Neural progenitor cell (in vitro differentiated cells): ENCODE measurements around the gene RPTOR. TPM values are rescaled to one million over a fixed set of nuclear protein-coding genes. Genes with fewer than 3 reads are reported as not detected.

Experiments used
- DNase-seq: peaks from one replicate; pipeline ENCODE4 v3.0.0-alpha.2; 2016; ENCODE audit warnings: low spot score
- H2AFZ ChIP-seq: fragments of 200-600 bp; sonication (generic); replicated peaks from 2 replicates; pipeline ENCODE4 v1.6.1; 2016; ENCODE audit warnings: antibody characterized with exemption
- H3F3A ChIP-seq: fragments of 200-600 bp; sonication (generic); 2 replicates; pipeline ENCODE4 v1.6.1; 2016; ENCODE audit warnings: antibody characterized with exemption, low read depth
- H3K27ac ChIP-seq: fragments of 200-600 bp; sonication (generic); 2 replicates; pipeline ENCODE4 v1.5.1; 2016; ENCODE audit warnings: mild to moderate bottlenecking
- H3K27me3 ChIP-seq: fragments of 200-600 bp; sonication (generic); 2 replicates; pipeline ENCODE4 v1.6.1; 2016; ENCODE audit warnings: mild to moderate bottlenecking, moderate library complexity
- H3K36me3 ChIP-seq: fragments of 200-600 bp; sonication (generic); 2 replicates; pipeline ENCODE4 v1.5.1; 2016
- H3K4me1 ChIP-seq: fragments of 200-600 bp; sonication (generic); 2 replicates; pipeline ENCODE4 v1.6.1; 2016; ENCODE audit warnings: mixed run types
- H3K4me2 ChIP-seq: fragments of 200-600 bp; sonication (generic); 2 replicates; pipeline ENCODE4 v1.6.1; 2016
- H3K4me3 ChIP-seq: fragments of 200-600 bp; sonication (generic); 2 replicates; pipeline ENCODE4 v1.5.1; 2016
- H3K79me2 ChIP-seq: fragments of 200-600 bp; sonication (generic); 2 replicates; pipeline ENCODE4 v1.6.1; 2016; ENCODE audit warnings: low read depth
- H3K9ac ChIP-seq: fragments of 200-600 bp; sonication (generic); 2 replicates; pipeline ENCODE4 v1.6.1; 2016
- H3K9me3 ChIP-seq: fragments of 200-600 bp; sonication (generic); 2 replicates; pipeline ENCODE4 v1.5.1; 2016; ENCODE audit warnings: low read depth
- H4K20me1 ChIP-seq: fragments of 200-600 bp; sonication (generic); 2 replicates; pipeline ENCODE4 v1.6.1; 2016; ENCODE audit warnings: low read depth
- H3K27ac Mint-ChIP-seq: 3 replicates; pipeline ENCODE4 v1.8.0; 2021; ENCODE audit warnings: mixed read lengths
- H3K27me3 Mint-ChIP-seq: 2 replicates; pipeline ENCODE4 v1.8.0; 2022; ENCODE audit warnings: low read depth, mild to moderate bottlenecking, inconsistent platforms, moderate library complexity, mixed read lengths; ENCODE audit not compliant: insufficient read depth
- H3K36me3 Mint-ChIP-seq: 3 replicates; pipeline ENCODE4 v1.8.0; 2021; ENCODE audit warnings: mixed read lengths
- H3K4me1 Mint-ChIP-seq: 3 replicates; pipeline ENCODE4 v1.8.0; 2021; ENCODE audit warnings: mixed read lengths
- H3K4me3 Mint-ChIP-seq: 3 replicates; pipeline ENCODE4 v1.8.0; 2021; ENCODE audit warnings: mild to moderate bottlenecking, moderate library complexity, mixed read lengths
- H3K9me3 Mint-ChIP-seq: 3 replicates; pipeline ENCODE4 v1.8.0; 2020; ENCODE audit warnings: mixed read lengths
- CTCF ChIP-seq: fragments of 200-600 bp; sonication (generic); IDR thresholded peaks from 2 replicates; pipeline ENCODE4 v1.5.1; 2017; ENCODE audit warnings: antibody characterized with exemption, mild to moderate bottlenecking
- EZH2 ChIP-seq: fragments of 200-600 bp; sonication (generic); IDR thresholded peaks from 2 replicates; pipeline ENCODE4 v1.6.1; 2017; ENCODE audit warnings: antibody characterized with exemption, mild to moderate bottlenecking, moderate library complexity
- EZH2phosphoT487 ChIP-seq: fragments of 200-600 bp; sonication (generic); IDR thresholded peaks from 2 replicates; pipeline ENCODE4 v1.6.1; 2017; ENCODE audit warnings: antibody characterized with exemption
- total RNA-seq: library from RNA; depleted of rRNA; stranded (reverse); fragments of >200 nt; gene quantifications from 2 replicates; pipeline ENCODE4 v1.2.3, GENCODE V29; 2015; ENCODE audit warnings: low replicate concordance

RPTOR gene
- total RNA-seq, 1 donor from 2014 or later: 7.4 TPM

- Histone ChIP-seq H3K27ac (no peak overlapping the region), H3K4me3 (no peak overlapping the region), H3K9ac (no peak overlapping the region), H4K20me1 (no peaks in the 10 kb centered on the region), H3K4me1 (peaks cover 20% of the 10 kb centered on the region), H3K27me3 (no peaks in the 10 kb centered on the region), H2AFZ (no peak overlapping the region), H3K36me3 (peaks cover 5% of the 10 kb centered on the region), H3F3A (peaks cover 18% of the 10 kb centered on the region), H3K79me2 (no peaks in the 10 kb centered on the region), H3K4me2 (no peak overlapping the region), H3K9me3 (no peaks in the 10 kb centered on the region)
- H3K27ac Mint-ChIP-seq: no peak overlapping the region
- H3K9me3 Mint-ChIP-seq: peaks cover 4% of the 10 kb centered on the region
- no peak for TF ChIP-seq CTCF
- TF ChIP-seq EZH2phosphoT487: no peak
- TF ChIP-seq EZH2: no peak
- DNase-seq: peak; percentile 1
- H3K4me1 Mint-ChIP-seq: peaks cover 12% of the 10 kb centered on the region
- peaks cover 10% of the 10 kb centered on the region for H3K36me3 Mint-ChIP-seq
- H3K27me3 Mint-ChIP-seq: peaks cover 8% of the 10 kb centered on the region
- H3K4me3 Mint-ChIP-seq: no peak overlapping the region
Measured at GRCh38 chr17:80953471-80954315, 409.1 kb downstream of the RPTOR start.

DNA sequence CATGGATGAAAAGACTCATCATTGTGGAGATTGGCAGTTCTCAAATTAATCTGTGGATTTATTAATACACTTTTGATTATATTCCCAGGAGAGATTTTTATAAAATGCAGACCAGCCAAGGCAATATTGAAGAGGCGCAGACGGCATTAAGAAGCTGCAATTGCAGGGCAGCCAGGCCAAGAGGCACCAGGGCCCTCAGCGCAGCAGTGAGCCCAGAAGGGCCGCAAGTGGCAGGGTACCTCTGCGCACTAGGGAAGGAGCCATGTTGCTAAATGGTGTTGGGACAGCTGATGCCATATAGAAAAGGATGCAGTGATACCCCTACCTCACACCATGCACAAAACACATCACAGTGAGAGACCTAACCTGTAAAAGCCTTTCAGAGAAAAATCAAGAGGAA lies 410.4 kb downstream of the RPTOR start:
- Histone ChIP-seq H3K27ac (no peak overlapping the region), H2AFZ (no peak overlapping the region), H3K27me3 (no peaks in the 10 kb centered on the region), H3F3A (peaks cover 18% of the 10 kb centered on the region), H3K36me3 (peaks cover 5% of the 10 kb centered on the region), H3K4me1 (peaks cover 20% of the 10 kb centered on the region), H3K9me3 (no peaks in the 10 kb centered on the region), H4K20me1 (no peaks in the 10 kb centered on the region), H3K9ac (no peak overlapping the region), H3K4me2 (no peak overlapping the region), H3K79me2 (no peaks in the 10 kb centered on the region), H3K4me3 (no peak overlapping the region)
- H3K36me3 Mint-ChIP-seq: peaks cover 10% of the 10 kb centered on the region
- peaks cover 12% of the 10 kb centered on the region for H3K4me1 Mint-ChIP-seq
- no peak for DNase-seq
- no peak overlapping the region for H3K27ac Mint-ChIP-seq
- no peak overlapping the region for H3K4me3 Mint-ChIP-seq
- no peak for TF ChIP-seq EZH2
- no peak for TF ChIP-seq CTCF
- TF ChIP-seq EZH2phosphoT487: no peak
- peaks cover 4% of the 10 kb centered on the region for H3K9me3 Mint-ChIP-seq
- H3K27me3 Mint-ChIP-seq: peaks cover 8% of the 10 kb centered on the region

- Histone ChIP-seq H3K27ac (no peak overlapping the region), H3K27me3 (no peaks in the 10 kb centered on the region), H2AFZ (peak overlapping the region; percentile 68), H3K9me3 (no peaks in the 10 kb centered on the region), H3K4me2 (peak overlapping the region; percentile 55), H3K79me2 (no peaks in the 10 kb centered on the region), H3F3A (peaks cover 18% of the 10 kb centered on the region), H3K4me1 (peaks cover 20% of the 10 kb centered on the region), H4K20me1 (no peaks in the 10 kb centered on the region), H3K4me3 (no peak overlapping the region), H3K9ac (no peak overlapping the region), H3K36me3 (peaks cover 5% of the 10 kb centered on the region)
- peaks cover 10% of the 10 kb centered on the region for H3K36me3 Mint-ChIP-seq
- no peak overlapping the region for H3K4me3 Mint-ChIP-seq
- DNase-seq: peak; percentile 67
- H3K27me3 Mint-ChIP-seq: peaks cover 6% of the 10 kb centered on the region
- no peak overlapping the region for H3K27ac Mint-ChIP-seq
- H3K4me1 Mint-ChIP-seq: peaks cover 12% of the 10 kb centered on the region
- H3K9me3 Mint-ChIP-seq: peaks cover 4% of the 10 kb centered on the region
- TF ChIP-seq CTCF: peak; percentile 53
- no peak for TF ChIP-seq EZH2
- no peak for TF ChIP-seq EZH2phosphoT487
Measured at GRCh38 chr17:80955671-80956280, 411.1 kb downstream of the RPTOR start.
